Transverse colon (tissue), 4 donors: Measurements from ENCODE around the gene ANKRD40CL.

Source experiments
- EP300 ChIP-seq: sonication (generic); formaldehyde crosslinking; IDR thresholded peaks from one replicate; pipeline ENCODE4 v1.6.1; 2017; ENCODE audit warnings: antibody characterized with exemption, low read depth
- POLR2A ChIP-seq: fragments of 450-650 bp; IDR thresholded peaks from one replicate; pipeline ENCODE4 v1.6.1; 2016; ENCODE audit warnings: antibody characterized with exemption, mild to moderate bottlenecking, moderate library complexity
- POLR2AphosphoS5 ChIP-seq, 3 donors: sonication (generic); formaldehyde crosslinking; IDR thresholded peaks; one replicate each; pipeline ENCODE4 v1.6.1; 2016; ENCODE audit warnings: antibody characterized with exemption in 3 of 3
- TF ChIP-seq, protein P1 (sequence below), 5 experiments: fragments of 200-600 bp in 3 of 5; fragments of 450-650 bp in 2 of 5; sonication (generic) in 3 of 5; IDR thresholded peaks; 1 replicate in 2 of 5; 2 replicates in 3 of 5; pipeline ENCODE4 v1.5.1; 2016 to 2017; ENCODE audit warnings: antibody characterized with exemption in 5 of 5, inconsistent platforms in 3 of 5, mild to moderate bottlenecking in 2 of 5, moderate library complexity in 1 of 5

DNA sequence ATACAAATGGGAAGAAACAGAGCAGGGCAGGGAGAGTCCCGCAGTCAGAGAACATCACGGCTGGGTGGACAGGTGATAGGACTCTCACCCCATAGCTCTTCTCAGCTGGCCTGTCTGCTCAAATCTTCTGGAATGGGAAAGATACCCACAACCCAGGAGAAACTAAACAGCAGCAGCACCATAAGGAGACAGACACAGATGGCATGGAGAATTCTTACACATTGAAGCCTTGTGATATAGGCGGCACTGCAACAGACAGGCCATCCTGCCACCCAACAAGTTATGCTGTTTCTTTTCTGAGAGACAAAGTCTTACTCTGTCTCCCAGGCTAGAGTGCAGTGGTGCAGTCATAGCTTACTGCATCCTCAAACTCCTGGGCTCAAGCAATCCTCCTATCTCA, 8.6 kb upstream of the ANKRD40CL start:
- no peak for TF ChIP-seq POLR2A
- TF ChIP-seq, protein P1, sequence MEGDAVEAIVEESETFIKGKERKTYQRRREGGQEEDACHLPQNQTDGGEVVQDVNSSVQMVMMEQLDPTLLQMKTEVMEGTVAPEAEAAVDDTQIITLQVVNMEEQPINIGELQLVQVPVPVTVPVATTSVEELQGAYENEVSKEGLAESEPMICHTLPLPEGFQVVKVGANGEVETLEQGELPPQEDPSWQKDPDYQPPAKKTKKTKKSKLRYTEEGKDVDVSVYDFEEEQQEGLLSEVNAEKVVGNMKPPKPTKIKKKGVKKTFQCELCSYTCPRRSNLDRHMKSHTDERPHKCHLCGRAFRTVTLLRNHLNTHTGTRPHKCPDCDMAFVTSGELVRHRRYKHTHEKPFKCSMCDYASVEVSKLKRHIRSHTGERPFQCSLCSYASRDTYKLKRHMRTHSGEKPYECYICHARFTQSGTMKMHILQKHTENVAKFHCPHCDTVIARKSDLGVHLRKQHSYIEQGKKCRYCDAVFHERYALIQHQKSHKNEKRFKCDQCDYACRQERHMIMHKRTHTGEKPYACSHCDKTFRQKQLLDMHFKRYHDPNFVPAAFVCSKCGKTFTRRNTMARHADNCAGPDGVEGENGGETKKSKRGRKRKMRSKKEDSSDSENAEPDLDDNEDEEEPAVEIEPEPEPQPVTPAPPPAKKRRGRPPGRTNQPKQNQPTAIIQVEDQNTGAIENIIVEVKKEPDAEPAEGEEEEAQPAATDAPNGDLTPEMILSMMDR (IDR thresholded peaks at IDR 0.05), result no peak
- no peak for TF ChIP-seq POLR2AphosphoS5 (IDR thresholded peaks at IDR 0.05)
- TF ChIP-seq EP300, result no peak
